T-helper 1 cell treated with Interleukin-12 subunit alpha and Interleukin-12 subunit beta and Interleukin-4 antibody, amounts not matched to agents 30 ng/mL and 1 ng/mL, for 36 hours (primary cell): ENCODE results near the gene RANBP17. TPM values are rescaled to one million over a fixed set of nuclear protein-coding genes. Genes with fewer than 3 reads are reported as not detected.
"Not testable (repeated sequence)": the region's sequence is repeated elsewhere in the genome, so short reads cannot be mapped to it uniquely, and the experiment has no call there.

Experiments used
- intact Hi-C: fragments of 100-400 bp; cut with micrococcal nuclease; formaldehyde crosslinking; loops from one replicate; pipeline ENCODE4 v1.15.1; 2024
- total RNA-seq: library from RNA; stranded (reverse); gene quantifications from 2 replicates; pipeline ENCODE4 v1.2.3, GENCODE V29; 2022

Gene RANBP17
- total RNA-seq, 1 donor from 2014 or later, result not detected

DNA sequence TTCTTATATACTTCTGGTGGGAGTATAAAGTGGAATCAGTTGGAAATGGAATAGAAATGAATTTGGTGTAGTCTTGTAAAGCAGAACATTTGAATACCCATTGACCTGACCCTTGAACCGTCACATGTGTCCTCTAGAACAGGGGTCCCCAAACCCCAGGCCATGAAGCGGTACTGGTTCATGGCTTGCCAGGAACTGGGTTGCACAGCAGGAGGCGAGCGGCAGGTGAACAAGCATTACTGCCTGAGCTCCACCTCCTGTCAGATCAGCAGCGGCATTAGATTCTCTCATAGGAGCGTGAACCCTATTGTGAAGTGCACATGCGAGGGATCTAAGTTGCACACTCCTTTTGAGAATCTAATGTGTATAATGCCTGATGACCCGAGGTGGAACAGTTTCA, 80.0 kb downstream of the RANBP17 start:
- intact Hi-C loops, result no loop called here

DNA sequence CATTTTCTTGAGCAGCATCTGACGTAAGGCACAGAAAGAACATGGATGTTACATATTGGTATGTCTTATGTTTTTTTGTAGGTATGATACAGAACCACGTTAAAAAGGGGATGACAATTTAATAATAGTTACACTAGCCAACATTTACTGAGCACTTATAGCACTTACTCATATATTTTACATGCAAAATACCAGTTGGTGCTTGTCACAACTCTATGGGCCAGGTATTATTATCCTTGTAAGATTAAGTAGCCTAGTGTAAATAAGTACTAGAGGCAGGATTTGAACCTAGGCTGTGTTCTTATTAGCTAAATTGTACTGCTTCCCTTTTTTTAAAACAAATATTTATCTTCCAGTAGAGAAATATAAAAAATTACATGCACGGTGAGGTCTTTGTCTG, 83.5 kb downstream of the RANBP17 start:
- intact Hi-C loops, result no loop called here

DNA sequence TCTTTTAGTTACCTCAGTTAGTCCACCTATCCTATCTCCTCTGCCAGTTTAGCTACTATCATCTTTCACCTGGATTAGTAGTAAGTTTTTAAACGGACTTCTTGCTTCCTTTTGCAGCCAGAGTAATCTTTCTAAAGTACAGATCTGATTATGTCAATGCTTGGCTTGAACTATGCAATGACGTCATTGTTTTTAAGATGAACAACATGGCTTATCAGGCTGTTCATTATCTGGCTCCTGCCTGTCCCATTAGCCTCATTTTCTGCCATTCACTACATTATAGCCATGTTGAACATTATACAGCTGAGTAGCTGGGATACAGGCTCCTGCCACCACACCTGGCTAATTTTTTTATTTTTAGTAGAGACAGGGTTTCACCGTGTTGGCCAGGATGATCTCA, 98.7 kb downstream of the RANBP17 start:
- intact Hi-C loops, result no loop called here

DNA sequence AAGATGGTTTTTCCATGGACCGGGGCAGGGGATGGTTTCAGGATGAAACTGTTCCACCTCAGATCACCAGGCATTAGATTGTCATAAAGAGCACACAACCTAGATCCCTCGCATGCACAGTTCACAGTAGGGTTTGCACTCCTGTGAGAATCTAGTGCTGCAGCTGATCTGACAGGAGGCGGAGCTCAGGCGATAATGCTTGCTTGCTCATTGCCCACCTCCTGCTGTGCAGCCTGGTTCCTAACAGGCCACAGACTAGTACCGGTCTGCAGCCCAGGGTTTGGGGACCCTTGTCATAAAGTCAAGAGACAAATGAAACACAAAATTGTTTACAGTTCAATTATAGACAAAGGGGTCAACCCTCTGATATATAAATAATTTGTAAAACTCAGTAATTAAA, 101.7 kb downstream of the RANBP17 start:
- intact Hi-C loops, result no loop called here

DNA sequence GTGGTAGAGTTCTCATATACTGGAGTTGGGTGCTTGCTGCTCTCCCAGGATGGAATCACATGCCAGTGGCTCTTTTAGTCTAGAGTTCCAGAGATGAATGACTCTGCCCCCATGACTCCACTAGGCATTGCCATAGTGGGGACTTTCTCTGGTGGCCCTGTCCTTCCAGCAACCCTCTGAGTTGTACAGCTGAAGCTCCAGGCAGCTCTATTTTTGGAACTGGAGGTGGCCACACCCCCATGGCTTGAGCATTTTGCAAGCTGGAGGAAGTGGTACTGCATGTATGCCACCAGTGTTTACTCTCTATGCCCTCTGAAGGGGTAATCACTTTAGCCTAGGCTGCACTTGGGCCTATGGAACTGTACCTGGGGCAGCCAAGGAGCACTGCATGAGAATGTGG, 112.6 kb downstream of the RANBP17 start:
- intact Hi-C loops, result no loop called here

DNA sequence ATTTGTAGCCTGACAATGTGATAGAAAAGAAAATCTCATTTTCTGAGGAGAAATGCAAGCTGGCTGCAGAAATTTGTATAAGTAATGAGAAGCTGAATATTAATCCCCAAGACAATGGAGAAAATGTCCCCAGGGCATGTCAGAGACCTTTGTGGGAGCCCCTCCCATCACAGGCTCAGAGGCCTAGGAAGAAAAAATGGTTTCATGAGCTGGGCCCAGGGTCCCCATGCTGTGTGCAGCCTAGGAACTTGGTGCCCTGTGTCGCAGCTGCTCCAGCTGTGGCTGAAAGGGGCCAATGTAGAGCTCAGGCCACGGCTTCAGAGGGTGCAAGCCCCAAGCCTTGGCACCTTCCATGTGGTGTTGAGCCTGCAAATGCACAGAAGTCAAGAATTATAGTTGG, 118.4 kb downstream of the RANBP17 start:
- intact Hi-C loops, result not testable (repeated sequence)

DNA sequence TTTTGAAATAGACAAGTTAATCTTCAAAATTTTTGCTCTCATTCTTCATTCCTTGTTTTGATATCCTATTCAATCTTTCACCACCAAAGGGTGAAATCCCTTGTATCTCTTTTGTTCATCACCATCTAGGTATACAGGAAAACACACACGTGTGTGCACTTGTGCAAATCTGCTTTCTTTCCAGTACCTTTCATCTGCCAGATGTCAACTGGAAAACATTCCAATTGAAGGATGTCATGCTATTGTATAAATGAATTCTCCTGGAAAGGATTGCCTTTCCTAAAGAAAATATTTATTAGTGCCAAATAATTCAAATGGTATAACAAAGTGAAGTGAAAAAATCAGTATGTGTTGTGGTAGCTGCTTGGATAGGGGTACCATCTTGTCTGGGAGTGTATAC, 123.7 kb downstream of the RANBP17 start:
- intact Hi-C loops, result no loop called here

DNA sequence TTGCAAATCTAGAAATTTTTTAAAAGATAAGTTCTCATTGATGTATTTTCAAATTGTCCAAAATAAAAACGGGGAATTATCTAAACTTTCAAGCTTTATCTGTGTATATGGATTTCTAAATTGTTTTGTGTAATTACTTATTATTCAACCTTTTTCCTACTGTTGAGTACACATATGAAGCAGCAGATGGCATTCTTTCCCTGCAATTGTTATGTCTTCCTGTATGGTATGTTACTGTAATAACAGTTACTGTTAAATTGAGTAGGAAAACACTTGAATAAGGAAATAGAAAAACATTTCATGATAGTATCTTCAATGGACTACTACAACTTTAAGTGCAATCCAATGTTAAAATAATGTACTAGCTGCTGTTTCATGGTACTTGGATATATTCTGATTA, 124.8 kb downstream of the RANBP17 start:
- intact Hi-C loops, result no loop called here

DNA sequence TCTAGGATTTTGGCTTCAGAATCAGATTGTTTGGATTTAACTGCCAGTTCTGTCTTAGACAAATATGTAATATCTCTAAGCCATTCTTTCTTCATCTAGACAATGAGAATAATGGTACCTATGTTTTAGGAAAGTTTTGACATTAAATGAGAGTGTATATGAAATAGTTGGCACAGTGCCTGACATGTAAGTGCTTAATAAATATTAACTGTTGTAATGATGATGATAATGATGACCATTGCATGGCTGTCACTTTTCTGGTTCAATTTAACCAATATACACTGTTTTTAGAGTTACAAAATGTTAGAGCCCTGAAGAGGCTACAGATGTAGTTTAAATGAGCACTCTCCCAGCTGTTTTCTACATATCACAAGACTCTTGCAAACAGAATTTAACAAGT, 131.7 kb downstream of the RANBP17 start:
- intact Hi-C loops, result no loop called here

DNA sequence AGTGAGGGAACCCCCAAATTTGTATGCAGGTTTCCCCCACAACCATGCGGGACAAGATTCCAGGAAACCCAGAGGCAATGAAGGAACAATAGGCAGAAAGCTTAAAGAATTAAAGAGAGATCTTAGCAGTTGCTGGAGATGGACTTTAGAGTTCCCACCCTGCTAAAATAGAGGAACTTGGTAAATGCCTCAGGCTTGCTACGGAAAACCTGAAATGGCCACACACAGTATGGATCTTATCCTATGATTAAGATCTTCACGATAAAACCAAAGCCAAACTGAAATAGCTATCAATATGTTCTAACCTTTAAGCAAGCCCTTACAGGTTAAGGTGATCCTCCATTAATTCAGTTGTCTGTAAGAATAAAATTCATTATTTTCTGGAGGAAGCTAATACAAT, 148.3 kb downstream of the RANBP17 start:
- intact Hi-C loops, result no loop called here

DNA sequence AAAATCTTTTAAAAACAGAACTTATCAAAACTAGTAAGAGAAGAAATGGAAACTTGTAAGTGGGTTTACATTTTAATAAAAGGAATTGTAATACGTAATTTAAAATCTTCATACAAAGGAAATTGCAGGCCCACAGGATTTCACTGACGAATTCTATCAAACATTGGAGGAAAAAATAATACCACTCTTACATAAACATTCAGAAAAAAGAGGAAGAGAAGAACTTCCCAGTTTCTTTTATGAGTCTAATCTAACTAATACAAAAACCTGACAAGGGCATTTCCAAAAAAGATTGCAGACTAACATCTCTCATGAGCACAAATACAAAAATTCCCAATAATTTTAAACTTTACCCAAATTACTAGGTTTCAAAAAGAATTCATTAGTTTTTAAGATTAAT, 149.0 kb downstream of the RANBP17 start:
- intact Hi-C loops, result no loop called here

DNA sequence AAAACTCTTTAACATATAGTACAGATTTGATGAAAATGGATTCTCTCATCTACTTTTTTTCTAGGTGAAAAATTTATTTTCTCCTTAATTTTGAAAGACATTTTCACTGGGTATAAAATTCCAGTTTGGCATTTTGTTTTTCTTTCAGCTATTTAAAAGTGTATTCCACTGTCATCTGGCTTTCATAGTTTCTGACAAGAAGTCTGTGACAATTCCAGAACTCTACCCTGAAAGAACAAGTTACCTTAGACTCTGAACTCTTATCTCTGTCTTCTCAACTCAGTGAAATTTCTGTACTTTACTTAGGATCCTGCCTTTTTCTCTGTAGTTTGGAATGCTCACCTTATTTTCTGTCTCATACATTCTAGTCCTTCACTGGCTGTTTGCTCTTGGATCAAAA, 161.7 kb downstream of the RANBP17 start:
- intact Hi-C loops, result no loop called here

DNA sequence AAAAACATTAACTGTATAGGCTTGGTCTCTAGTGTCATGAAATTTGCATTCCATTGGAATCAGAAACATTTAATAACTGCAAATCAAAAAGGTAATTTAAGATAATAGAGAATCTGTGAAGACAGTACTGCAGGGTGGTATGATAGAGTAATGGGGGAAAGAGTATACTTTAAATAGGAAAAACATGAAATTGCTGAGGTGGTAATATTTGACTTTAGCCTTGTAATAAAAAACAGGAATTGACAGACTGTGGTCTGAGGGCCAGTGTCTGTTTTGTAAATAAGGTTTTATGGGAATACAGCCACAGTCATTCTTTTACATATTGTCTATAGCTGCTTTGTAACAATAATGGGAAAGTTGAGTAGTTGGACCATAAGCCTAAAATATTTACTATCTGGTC, 162.3 kb downstream of the RANBP17 start:
- intact Hi-C loops, result no loop called here

DNA sequence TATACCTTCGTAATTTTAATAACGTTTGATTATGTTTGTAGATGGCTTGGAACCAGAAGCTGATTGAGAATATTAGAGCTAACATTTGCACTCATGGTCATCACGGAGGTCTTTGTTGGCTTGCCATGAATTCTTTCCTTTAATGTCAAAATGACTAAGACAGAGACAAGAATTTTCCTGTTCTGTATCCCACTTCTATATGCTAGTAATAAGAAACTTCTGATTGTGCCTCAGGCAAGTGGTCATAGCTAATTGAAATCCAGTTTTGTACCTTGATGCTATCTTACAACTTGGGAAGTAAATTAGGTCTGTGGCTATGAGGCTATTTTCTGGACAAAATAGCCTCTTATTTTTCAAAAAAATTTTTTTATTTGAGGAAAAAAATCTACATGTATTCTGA, 167.6 kb downstream of the RANBP17 start:
- intact Hi-C loops, result no loop called here

DNA sequence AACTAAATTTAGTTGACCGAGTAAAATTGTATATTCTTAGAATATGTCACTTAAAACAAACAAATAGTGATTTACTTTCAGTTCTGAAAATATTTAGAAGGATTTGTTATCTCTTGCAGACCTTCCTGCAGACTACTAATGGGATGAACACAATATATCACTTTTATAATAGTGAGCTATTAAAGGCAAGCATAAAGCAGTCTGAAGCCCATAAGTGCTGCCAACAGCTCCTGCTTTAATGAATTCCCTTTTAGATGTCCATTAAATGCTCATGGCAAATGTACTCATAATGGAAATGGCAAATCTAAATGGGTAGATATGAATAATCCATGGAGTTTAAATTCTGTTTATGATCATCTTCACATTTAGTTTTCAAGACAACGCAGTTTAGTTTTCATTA, 170.2 kb downstream of the RANBP17 start:
- intact Hi-C loops, result no loop called here

DNA sequence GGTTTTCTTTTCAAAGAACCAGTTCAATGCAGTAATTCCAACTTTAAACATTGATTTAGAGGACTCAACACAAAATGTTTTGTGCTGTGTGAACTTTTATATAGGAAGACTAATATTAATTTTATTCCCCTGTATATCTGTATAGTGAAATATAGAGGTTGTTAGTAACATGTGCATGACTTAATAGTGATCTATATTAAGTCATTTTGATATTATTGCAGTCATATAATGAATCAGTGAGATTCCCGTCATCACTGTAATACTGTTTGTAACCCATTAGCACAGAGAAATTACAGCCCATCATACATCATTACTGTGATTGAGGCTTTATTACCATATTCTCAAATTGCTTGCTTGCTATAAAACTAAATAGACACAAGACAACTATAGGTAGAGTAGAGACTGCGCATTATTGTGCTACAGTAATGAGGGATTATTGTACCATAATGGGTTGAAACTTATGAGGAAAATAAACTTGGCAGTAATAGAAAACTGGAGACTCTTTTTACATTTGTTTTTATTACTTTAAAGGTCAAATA, 170.7 kb downstream of the RANBP17 start:
- intact Hi-C loops, result no loop called here

DNA sequence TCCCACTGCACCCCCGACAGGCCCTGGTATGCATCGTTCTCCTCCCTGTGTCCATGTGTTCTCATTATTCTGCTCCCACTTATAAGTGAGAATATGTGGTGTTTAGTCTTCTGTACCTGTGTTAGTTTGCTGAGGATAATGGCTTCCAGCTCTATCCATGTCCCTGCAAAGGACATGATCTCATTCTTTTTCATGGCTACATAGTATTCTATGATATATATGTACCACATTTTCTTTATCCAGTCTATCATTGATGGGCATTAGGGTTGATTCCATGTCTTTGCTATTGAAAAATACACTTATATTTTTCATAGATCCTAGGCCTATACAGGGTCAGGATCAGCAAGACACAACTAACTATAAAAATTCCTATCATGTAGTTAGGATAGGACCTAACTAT, 180.1 kb downstream of the RANBP17 start:
- intact Hi-C loops, result not testable (repeated sequence)

DNA sequence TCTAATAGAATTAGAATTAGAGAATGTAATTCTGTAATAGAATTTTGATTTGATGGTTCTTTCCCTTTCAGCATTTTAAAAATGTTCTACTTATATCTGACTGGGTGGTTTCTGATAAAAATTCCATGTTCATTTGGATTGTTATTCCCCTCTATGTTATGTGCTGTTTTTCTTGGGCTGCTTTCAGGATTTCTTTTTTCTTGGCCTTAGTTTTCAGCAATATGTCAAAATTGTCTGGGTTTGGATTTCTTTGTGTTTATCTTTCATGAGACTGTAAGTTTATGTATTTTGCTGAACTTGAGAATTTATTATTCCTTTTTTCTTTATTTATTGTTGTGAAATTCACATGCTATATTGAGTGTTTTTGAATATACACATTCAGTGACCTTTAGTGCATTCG, 189.1 kb downstream of the RANBP17 start:
- intact Hi-C loops, result no loop called here

DNA sequence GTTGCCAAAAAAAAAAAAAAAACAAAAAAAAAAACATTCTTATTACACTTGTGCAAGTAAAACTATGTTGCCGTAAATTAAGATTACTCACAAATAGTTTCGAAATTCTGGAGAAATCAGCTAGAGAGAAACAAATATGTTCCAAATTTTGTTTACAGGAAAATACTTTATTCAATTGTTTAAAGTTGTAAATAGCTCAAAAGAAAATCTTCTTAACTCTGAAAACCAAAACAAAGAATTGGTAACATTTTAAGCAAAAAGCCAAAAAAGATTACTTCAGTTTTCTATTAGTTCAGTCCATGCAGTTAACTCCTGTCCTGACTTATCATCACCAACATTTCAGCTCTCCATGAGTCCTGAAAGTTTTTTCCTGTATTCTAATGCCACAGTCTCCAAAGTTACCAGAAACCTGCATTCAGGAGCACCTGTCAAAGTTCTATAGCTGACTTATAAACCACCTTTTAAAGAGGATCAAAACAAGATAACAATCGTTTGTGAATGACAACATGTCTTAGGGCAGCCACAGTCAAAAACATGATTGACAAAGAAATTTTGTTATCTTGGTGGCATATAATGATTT, 194.1 kb downstream of the RANBP17 start:
- intact Hi-C loops, result no loop called here

DNA sequence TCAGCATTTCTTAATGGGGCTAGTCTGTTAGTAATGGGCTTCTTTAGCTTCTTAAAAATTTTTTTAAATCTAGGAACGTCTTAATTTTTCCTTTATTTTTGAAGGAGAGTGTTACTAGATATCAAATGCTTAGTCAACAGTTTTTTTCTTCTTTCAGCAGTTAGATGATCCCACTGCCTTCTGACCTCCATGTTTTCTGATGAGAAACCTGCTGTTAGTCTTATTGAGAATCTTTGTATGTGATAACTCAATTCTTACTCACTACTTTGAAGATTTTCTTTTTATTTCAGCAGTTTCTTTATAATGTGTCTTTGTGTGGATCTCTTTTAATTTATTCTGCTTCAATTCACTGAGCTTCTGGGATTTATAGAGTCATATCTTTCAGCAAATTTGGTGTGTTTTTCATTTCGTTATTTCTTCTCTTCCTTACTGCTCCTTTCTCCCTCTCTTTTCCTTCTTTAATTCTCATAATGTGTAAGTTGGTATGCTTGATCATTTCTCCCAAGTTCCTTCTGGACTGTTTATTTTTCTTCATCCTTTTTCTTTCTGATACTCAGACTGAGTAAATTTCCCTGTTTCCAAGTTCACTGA, 205.8 kb downstream of the RANBP17 start:
- intact Hi-C loops, result no loop called here

DNA sequence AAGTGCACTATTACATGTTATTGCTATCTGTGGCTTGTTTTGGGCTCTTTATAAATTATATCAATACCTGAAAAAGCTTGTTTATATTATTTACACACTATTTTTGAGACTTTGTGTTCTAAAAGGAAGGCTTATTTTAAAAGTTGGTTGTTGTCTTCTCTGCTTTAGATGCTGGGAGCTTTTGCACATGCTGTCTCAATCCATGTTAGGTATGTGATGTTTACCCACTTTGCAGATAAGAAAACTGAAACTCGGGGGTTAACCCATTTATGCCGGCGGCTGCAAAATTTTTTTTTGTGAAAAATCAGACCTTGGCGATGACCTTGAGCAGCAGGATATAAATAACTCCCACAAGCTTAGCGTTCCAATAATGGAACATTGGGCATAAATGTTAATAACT, 212.9 kb downstream of the RANBP17 start:
- intact Hi-C loops, result no loop called here

DNA sequence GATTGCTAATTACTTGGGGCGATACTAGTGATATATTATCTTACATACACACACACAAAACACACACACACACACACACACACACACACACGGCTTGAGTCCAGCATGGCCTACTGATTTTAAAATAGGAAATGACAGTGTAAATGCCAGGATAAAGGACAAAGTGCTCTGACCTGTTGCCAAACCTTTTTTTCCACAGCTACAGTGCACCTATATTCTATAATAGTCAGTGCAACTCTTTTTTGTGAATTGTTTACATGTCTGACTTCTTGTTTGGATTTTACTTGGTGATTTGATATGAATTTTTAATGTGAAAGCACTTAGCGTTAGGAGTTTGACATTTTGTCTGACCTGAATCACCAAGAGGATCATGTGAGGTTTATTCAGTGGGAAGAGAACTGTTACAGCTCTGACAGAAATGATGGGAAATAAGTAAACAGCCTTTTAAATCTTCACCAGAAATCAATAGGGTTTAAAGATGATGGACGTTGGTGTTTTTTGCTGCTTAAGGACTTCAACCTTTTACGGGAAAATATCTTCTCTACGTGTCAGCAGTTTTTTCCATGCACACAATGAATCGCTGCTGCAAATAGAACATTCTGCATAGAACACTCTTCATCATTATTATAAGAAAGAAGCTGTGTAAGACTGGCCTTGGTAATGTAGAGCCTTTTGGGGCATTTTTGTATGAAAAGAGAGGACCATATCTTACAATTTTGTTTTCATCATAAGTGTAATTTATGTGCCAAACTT, 218.5 kb downstream of the RANBP17 start:
- intact Hi-C loops, result no loop called here

DNA sequence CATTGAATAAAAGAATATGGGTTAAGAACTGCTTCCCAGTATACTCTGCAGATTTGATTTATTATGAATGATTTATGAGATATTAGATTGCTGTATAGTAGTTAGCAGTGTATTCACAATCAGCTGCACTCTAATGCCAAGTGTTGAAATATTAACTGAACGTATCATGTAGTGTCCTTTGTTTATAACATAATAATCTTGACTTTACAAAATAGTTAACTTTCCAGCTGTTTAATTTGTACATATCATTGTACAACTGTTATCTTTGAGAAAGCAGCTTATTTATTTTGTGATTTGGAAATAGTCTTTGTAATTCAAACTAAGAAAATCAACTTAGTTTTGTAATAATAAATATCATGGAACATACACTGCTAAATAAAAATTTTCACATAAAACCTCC, 219.5 kb downstream of the RANBP17 start:
- intact Hi-C loops, result no loop called here
